Stimulated activated CD8-positive, alpha-beta memory T cell treated with anti-CD3 and anti-CD28 coated beads, Interleukin-2, amount 100 ng/mL, for 1 hour (primary cell): ENCODE measurements around the gene MYEOV.

Source experiments
- DNase-seq, 2 donors: peaks; one replicate each; pipeline ENCODE4 v3.0.0-alpha.2; 2020; ENCODE audit warnings: low read depth in 2 of 2

MYEOV gene

GRCh38 chr11:69293819-69294505 is at the start of gene MYEOV:
Gene MYEOV, plus strand, starts transcription at chr11:69294155. Its CDS starts 1,200 bp downstream, at chr11:69295355.
- no peak for DNase-seq

DNA sequence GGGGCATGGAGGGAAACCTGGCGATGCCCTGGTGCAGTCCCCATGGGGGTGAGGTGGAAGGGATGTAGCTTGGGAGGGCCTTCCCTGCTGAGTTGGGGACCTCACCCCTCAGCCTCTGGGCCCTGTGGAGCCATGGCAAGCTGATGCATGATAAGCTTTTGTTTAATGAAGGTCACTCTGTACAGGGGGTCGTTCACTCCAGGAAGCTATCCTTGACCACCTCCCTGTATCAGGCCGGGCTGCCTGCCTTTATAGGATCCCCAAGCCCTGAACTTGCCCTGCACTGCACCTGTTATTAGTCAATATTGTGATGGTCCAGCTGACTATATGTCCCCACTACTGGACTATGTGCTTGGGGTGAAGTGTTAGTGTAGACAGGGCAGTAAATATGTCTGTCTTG is 49.7 kb upstream of the MYEOV start:
- DNase-seq: no peak

- DNase-seq: no peak
These were observed 48.9 kb upstream of the MYEOV start for GRCh38 chr11:69245041-69245440.

GRCh38 chr11:69245491-69246345 is 48.2 kb upstream of the MYEOV start:
- DNase-seq: no peak

GRCh38 chr11:69249311-69250185 is 44.4 kb upstream of the MYEOV start:
- DNase-seq: no peak

GRCh38 chr11:69250186-69251056 is 43.5 kb upstream of the MYEOV start:
- DNase-seq: no peak

- no peak for DNase-seq
These were observed 42.9 kb upstream of the MYEOV start for GRCh38 chr11:69251057-69251393.

GRCh38 chr11:69251639-69252489 is 42.1 kb upstream of the MYEOV start:
- no peak for DNase-seq

GRCh38 chr11:69252490-69252837 is 41.5 kb upstream of the MYEOV start:
- DNase-seq: no peak

DNA sequence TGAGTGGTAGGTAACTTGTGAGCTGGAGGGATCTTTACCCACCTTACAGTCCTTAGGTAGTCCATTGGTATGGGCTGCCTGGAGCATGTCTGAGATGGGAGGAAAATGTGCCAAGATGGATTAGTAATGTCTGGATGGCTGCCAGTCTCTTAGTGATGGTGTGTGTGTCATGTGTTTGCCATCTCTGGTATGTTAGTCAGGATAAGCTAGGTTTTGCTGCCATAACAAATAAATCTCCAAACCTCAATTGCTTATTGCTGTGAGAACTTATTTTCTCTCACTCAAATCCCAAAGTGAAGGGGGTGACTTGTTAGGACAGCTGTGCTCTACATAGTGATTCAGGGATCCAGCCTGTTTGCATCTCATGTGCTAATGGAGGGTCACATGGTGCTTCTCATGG is 40.9 kb upstream of the MYEOV start:
- no peak for DNase-seq

DNA sequence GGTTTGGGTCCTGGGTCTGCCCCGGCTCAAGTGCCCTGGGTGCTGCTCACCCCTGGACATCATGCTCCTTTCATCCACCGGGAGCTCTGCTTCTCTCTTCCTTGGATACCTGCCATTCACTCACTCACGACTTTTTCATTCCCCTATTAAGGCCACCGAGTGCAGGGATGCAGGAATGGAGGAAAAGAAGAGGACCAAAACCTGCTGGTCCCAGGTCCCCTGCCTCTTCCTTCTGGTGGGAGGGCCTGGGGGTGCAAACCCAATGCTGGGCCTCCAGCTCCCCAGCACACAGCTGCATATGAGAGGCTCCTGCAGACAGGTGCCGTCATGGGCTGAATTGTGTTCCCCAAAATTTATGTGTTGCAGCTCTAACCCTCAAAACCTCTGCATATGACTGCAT is 36.8 kb upstream of the MYEOV start:
- DNase-seq: no peak

- no peak for DNase-seq
These were observed 35.9 kb upstream of the MYEOV start for GRCh38 chr11:69257838-69258658.

DNA sequence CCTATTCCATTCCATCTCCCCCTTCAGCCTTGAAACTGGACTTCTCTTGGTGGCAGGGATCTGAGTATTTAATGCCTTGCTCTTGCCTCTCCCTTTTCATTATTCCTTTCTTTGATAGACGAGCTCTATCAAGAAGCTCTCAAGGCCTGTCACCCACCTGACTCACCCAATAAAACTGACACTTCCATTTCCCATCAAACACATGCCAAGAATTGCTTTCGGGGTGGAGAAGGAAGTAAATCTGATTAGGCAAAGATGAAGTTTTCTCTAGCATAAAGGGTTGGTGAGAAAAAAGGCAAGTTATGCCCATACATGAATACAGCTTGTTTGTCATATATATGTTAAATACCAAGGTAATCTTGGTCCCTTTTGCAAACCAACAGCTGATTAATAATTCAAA is 34.9 kb upstream of the MYEOV start:
- DNase-seq: no peak

DNA sequence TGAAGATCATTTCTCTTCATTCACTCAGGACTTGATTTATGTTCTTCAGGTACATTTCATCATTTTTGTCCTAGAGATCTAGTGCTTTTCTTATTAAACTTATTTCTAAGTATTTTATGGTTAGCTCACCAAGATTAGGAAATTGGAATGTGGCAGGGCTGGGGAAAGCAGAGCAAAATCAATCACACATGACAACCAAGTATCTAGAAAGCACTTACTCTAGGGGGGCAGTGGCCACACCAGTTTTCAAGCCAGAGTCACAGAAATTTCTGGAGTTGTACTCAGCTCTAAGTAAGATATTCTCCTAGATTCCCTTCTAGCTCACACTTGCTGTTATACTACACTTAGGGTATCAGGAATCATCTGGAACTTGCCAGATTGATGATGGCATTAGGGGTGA is 33.3 kb upstream of the MYEOV start:
- no peak for DNase-seq

GRCh38 chr11:69261116-69261515 is 32.8 kb upstream of the MYEOV start:
- no peak for DNase-seq

DNA sequence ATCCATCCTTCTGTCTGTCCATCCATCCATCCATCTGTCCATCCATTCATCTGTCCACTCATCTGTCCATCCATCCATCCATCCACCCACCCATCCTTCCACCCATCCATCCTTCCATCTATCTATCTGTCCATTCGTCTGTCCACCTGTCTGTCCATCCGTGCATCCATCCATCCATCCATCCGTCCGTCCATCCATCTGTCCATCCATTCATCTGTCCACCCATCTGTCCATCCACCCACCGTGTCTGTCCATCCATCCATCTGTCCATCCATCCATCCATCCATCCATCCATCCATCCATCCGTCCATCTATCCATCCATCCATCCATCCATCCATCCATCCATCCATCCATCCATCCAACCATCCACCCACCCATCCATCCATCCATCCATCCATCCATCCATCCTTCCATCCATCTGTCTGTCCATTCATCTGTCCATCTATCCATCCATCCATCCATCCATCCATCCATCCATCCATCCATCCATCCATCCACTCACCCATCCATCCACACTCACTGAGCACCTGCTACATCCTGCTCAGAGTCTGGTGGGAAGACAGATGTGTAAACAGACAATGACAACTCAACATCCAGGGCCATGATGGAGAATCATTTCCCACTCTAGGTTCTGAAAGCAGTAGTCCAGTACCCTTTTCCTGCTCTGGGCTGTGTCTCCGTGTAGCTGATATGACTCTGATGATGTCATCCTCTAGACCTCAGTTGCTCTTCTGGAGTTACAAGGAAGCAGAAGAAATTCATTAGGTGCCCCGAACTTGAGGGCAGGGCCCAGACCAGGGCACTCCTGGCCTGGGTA is 30.8 kb upstream of the MYEOV start:
- DNase-seq: no peak

DNA sequence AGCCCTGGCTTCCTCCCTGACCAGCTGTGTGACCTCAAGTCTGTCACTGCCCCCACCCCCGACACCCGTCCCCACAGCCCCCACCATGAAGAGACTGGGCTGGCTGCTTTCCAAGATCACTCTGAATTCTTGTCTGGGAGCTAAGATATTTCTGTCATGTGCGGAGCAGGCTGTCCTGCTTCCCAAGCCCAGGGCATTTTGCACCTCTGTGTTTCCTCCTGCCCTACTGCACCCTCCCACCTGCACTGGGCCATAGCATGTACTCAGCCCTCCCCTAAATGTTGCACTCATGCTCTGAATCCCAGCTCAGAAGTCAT is 30.3 kb upstream of the MYEOV start:
- DNase-seq: no peak

DNA sequence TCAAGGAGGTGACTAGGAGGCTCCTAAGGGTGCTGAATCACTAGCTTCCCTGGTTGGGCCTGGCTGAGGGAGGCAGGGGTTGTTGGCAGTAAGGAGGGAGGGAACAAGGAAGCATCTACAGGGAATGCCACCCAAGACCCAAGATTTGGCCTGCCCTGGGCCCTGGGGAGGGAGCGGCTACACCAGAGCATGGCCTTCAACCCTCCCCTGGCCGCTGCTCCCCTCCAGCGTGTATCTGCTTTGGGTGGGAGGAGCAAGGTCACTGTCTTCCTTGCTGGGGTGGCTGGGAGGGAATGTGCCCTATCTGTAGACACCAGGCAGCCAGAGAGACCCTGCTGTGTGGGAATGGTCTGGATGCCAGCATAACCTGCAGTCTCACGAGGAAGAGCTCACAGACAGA is 29.5 kb upstream of the MYEOV start:
- no peak for DNase-seq

GRCh38 chr11:69265210-69265609 is 28.7 kb upstream of the MYEOV start:
- DNase-seq: no peak
